GM23338 (cell line): ENCODE measurements around the gene PRG3. TPM values are rescaled to one million over a fixed set of nuclear protein-coding genes. Genes with fewer than 3 reads are reported as not detected.

Experiments
- ATAC-seq: fragments of 200-7000 bp; cut with Tn5 transposase; 3 replicates; pipeline ENCODE4 v1.9.1; 2020
- DNase-seq: peaks from one replicate; pipeline ENCODE4 v3.0.0-alpha.2; 2015; ENCODE audit warnings: low spot score
- H2AFZ ChIP-seq: fragments of 200-600 bp; sonication (generic); 2 replicates; pipeline ENCODE4 v1.8.0; 2016; ENCODE audit warnings: antibody characterized with exemption, mild to moderate bottlenecking, moderate library complexity
- H3F3A ChIP-seq: fragments of 200-600 bp; sonication (generic); replicated peaks from 2 replicates; pipeline ENCODE4 v1.8.0; 2017; ENCODE audit warnings: antibody characterized with exemption, mixed run types, low read depth
- H3K27ac ChIP-seq: fragments of 200-600 bp; sonication (generic); 2 replicates; pipeline ENCODE4 v1.6.1; 2016; ENCODE audit warnings: low read depth
- H3K27me3 ChIP-seq: fragments of 200-600 bp; sonication (generic); 2 replicates; pipeline ENCODE4 v1.8.0; 2016; ENCODE audit warnings: mild to moderate bottlenecking, mixed run types, moderate library complexity; ENCODE audit not compliant: insufficient read depth
- H3K36me3 ChIP-seq: fragments of 200-600 bp; sonication (generic); 2 replicates; pipeline ENCODE4 v1.8.0; 2016; ENCODE audit warnings: mild to moderate bottlenecking; ENCODE audit not compliant: insufficient read depth
- H3K4me1 ChIP-seq: fragments of 200-600 bp; sonication (generic); 2 replicates; pipeline ENCODE4 v1.8.0; 2016; ENCODE audit warnings: mild to moderate bottlenecking, moderate library complexity; ENCODE audit not compliant: insufficient read depth
- H3K4me2 ChIP-seq: fragments of 200-600 bp; sonication (generic); 2 replicates; pipeline ENCODE4 v1.7.1; 2017; ENCODE audit warnings: mixed run types
- H3K4me3 ChIP-seq: fragments of 200-600 bp; sonication (generic); 2 replicates; pipeline ENCODE4 v1.6.1; 2016; ENCODE audit warnings: mixed run types
- H3K79me2 ChIP-seq: fragments of 200-600 bp; sonication (generic); replicated peaks from 2 replicates; pipeline ENCODE4 v1.8.0; 2017; ENCODE audit warnings: mild to moderate bottlenecking; ENCODE audit not compliant: insufficient read depth
- H3K9me2 ChIP-seq: fragments of 200-600 bp; sonication (generic); 2 replicates; pipeline ENCODE4 v1.8.0; 2017; ENCODE audit not compliant: insufficient read depth
- H4K20me1 ChIP-seq: fragments of 200-600 bp; sonication (generic); replicated peaks from 2 replicates; pipeline ENCODE4 v1.8.0; 2017; ENCODE audit warnings: mild to moderate bottlenecking; ENCODE audit not compliant: insufficient read depth
- H3K27ac Mint-ChIP-seq: 2 replicates; pipeline ENCODE4 v1.8.0; 2020; ENCODE audit warnings: inconsistent platforms, mild to moderate bottlenecking, moderate library complexity, mixed read lengths
- H3K27me3 Mint-ChIP-seq: 3 replicates; pipeline ENCODE4 v1.8.0; 2022; ENCODE audit warnings: low read depth, mild to moderate bottlenecking, moderate library complexity, mixed read lengths, inconsistent platforms; ENCODE audit not compliant: insufficient read depth, poor library complexity
- H3K36me3 Mint-ChIP-seq: 3 replicates; pipeline ENCODE4 v1.8.0; 2021; ENCODE audit warnings: low read depth, mild to moderate bottlenecking, inconsistent platforms, moderate library complexity, mixed read lengths
- H3K4me1 Mint-ChIP-seq: 3 replicates; pipeline ENCODE4 v1.8.0; 2020; ENCODE audit warnings: mild to moderate bottlenecking, inconsistent platforms, mixed read lengths
- H3K4me3 Mint-ChIP-seq: 3 replicates; pipeline ENCODE4 v1.8.0; 2021; ENCODE audit warnings: moderate library complexity, mild to moderate bottlenecking, inconsistent platforms, mixed read lengths
- H3K9me3 Mint-ChIP-seq: 3 replicates; pipeline ENCODE4 v1.8.0; 2020; ENCODE audit warnings: moderate library complexity, mild to moderate bottlenecking, inconsistent platforms, mixed read lengths
- CREB1 ChIP-seq: fragments of 250-450 bp; sonication (Bioruptor Pico); IDR thresholded peaks from 2 replicates; pipeline ENCODE4 v1.5.0; 2020; ENCODE audit warnings: low read depth, mild to moderate bottlenecking, moderate library complexity
- EZH2 ChIP-seq: fragments of 200-600 bp; sonication (generic); IDR thresholded peaks from one replicate; pipeline ENCODE4 v1.8.0; 2017; ENCODE audit warnings: antibody characterized with exemption, mild to moderate bottlenecking, low read depth; ENCODE audit not compliant: unreplicated experiment
- EZH2phosphoT487 ChIP-seq: fragments of 200-600 bp; sonication (generic); IDR thresholded peaks from one replicate; pipeline ENCODE4 v1.8.1; 2018; ENCODE audit warnings: antibody characterized with exemption; ENCODE audit not compliant: unreplicated experiment
- NANOG ChIP-seq: IDR thresholded peaks from 2 replicates; pipeline ENCODE4 v1.6.1; 2016; ENCODE audit warnings: antibody characterized with exemption, borderline replicate concordance
- POLR2AphosphoS5 ChIP-seq: IDR thresholded peaks from 2 replicates; pipeline ENCODE4 v1.6.1; 2016; ENCODE audit warnings: antibody characterized with exemption, low read depth
- REST ChIP-seq: IDR thresholded peaks from one replicate; pipeline ENCODE4 v1.6.1; 2018; ENCODE audit warnings: antibody characterized with exemption; ENCODE audit not compliant: unreplicated experiment
- STAT1 ChIP-seq: IDR thresholded peaks from one replicate; pipeline ENCODE4 v1.6.1; 2016; ENCODE audit warnings: antibody characterized with exemption; ENCODE audit not compliant: unreplicated experiment
- ZNF114 ChIP-seq: fragments of 250-450 bp; sonication (Bioruptor Pico); IDR thresholded peaks from 2 replicates; pipeline ENCODE4 v1.5.0; 2020; ENCODE audit warnings: mild to moderate bottlenecking, moderate library complexity
- ZNF331 ChIP-seq: fragments of 250-450 bp; sonication (Bioruptor Pico); IDR thresholded peaks from 2 replicates; pipeline ENCODE4 v1.5.0; 2020; ENCODE audit warnings: low read depth, mild to moderate bottlenecking, moderate library complexity
- polyA plus RNA-seq: library from polyadenylated mRNA; unstranded; fragments of >200 nt; fragmentation: Nextera tagmentation; extraction: Ambion mirVana; gene quantifications from 2 replicates; pipeline ENCODE4 v1.2.1, GENCODE V29; 2016
- total RNA-seq: library from RNA; depleted of rRNA; stranded (reverse); fragments of >200 nt; shearing (Covaris generic); gene quantifications from 2 replicates; pipeline ENCODE4 v1.2.3, GENCODE V29; 2014
- TF ChIP-seq, protein P1 (sequence below): fragments of 250-450 bp; sonication (Bioruptor Pico); IDR thresholded peaks from 2 replicates; pipeline ENCODE4 v1.5.0; 2020; ENCODE audit warnings: mild to moderate bottlenecking, moderate library complexity
- TF ChIP-seq, protein P2 (sequence below), 2 experiments: fragments of 200-600 bp in 1 of 2; sonication (generic) in 1 of 2; conservative IDR thresholded peaks; 2 replicates each; pipeline versions ENCODE4 v1.5.1 to v1.6.1; 2016 to 2017; ENCODE audit warnings: antibody characterized with exemption in 2 of 2, low read depth in 2 of 2, mild to moderate bottlenecking in 2 of 2, moderate library complexity in 1 of 2
- TF ChIP-seq, protein P3 (sequence below): IDR thresholded peaks from 2 replicates; pipeline ENCODE4 v1.6.1; 2016; ENCODE audit warnings: antibody characterized with exemption

PRG3 gene
- total and polyA plus RNA-seq, 2 experiments from 2014 or later = not detected

GRCh38 chr11:57348052-57348451, 32.9 kb downstream of the PRG3 start:
- Mint-ChIP-seq H3K9me3 (peaks cover 6% of the 10 kb centered on the region), H3K36me3 (no peaks in the 10 kb centered on the region; the same call in 2 of the 3 replicates), H3K4me3 (no peak overlapping the region), H3K4me1 (peaks cover 33% of the 10 kb centered on the region), H3K27ac (no peak overlapping the region), H3K27me3 (peaks cover 24% of the 10 kb centered on the region)
- no peaks in the 10 kb centered on the region for H4K20me1 ChIP-seq
- H3K79me2 ChIP-seq = no peaks in the 10 kb centered on the region
- no peak overlapping the region for H2AFZ ChIP-seq
- 0 out of 2 replicates have a peak, but pooled peaks cover 6% of the 10 kb centered on the region for H3F3A ChIP-seq
- H3K9me2 ChIP-seq = no peaks in the 10 kb centered on the region
- TF ChIP-seq EZH2 (no peak), CREB1 (CRISPR knock-in tag) (no peak), STAT1 (no peak), NANOG (no peak), REST (no peak), ZNF331 (CRISPR knock-in tag) (no peak), EZH2phosphoT487 (no peak), ZNF114 (CRISPR knock-in tag) (no peak), POLR2AphosphoS5 (no peak)
- TF ChIP-seq, protein P1, sequence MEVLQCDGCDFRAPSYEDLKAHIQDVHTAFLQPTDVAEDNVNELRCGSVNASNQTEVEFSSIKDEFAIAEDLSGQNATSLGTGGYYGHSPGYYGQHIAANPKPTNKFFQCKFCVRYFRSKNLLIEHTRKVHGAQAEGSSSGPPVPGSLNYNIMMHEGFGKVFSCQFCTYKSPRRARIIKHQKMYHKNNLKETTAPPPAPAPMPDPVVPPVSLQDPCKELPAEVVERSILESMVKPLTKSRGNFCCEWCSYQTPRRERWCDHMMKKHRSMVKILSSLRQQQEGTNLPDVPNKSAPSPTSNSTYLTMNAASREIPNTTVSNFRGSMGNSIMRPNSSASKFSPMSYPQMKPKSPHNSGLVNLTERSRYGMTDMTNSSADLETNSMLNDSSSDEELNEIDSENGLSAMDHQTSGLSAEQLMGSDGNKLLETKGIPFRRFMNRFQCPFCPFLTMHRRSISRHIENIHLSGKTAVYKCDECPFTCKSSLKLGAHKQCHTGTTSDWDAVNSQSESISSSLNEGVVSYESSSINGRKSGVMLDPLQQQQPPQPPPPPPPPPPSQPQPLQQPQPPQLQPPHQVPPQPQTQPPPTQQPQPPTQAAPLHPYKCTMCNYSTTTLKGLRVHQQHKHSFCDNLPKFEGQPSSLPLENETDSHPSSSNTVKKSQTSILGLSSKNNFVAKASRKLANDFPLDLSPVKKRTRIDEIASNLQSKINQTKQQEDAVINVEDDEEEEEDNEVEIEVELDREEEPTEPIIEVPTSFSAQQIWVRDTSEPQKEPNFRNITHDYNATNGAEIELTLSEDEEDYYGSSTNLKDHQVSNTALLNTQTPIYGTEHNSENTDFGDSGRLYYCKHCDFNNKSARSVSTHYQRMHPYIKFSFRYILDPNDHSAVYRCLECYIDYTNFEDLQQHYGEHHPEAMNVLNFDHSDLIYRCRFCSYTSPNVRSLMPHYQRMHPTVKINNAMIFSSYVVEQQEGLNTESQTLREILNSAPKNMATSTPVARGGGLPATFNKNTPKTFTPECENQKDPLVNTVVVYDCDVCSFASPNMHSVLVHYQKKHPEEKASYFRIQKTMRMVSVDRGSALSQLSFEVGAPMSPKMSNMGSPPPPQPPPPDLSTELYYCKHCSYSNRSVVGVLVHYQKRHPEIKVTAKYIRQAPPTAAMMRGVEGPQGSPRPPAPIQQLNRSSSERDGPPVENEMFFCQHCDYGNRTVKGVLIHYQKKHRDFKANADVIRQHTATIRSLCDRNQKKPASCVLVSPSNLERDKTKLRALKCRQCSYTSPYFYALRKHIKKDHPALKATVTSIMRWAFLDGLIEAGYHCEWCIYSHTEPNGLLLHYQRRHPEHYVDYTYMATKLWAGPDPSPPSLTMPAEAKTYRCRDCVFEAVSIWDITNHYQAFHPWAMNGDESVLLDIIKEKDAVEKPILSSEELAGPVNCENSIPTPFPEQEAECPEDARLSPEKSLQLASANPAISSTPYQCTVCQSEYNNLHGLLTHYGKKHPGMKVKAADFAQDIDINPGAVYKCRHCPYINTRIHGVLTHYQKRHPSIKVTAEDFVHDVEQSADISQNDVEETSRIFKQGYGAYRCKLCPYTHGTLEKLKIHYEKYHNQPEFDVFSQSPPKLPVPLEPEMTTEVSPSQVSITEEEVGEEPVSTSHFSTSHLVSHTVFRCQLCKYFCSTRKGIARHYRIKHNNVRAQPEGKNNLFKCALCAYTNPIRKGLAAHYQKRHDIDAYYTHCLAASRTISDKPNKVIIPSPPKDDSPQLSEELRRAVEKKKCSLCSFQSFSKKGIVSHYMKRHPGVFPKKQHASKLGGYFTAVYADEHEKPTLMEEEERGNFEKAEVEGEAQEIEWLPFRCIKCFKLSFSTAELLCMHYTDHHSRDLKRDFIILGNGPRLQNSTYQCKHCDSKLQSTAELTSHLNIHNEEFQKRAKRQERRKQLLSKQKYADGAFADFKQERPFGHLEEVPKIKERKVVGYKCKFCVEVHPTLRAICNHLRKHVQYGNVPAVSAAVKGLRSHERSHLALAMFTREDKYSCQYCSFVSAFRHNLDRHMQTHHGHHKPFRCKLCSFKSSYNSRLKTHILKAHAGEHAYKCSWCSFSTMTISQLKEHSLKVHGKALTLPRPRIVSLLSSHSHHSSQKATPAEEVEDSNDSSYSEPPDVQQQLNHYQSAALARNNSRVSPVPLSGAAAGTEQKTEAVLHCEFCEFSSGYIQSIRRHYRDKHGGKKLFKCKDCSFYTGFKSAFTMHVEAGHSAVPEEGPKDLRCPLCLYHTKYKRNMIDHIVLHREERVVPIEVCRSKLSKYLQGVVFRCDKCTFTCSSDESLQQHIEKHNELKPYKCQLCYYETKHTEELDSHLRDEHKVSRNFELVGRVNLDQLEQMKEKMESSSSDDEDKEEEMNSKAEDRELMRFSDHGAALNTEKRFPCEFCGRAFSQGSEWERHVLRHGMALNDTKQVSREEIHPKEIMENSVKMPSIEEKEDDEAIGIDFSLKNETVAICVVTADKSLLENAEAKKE (CRISPR knock-in tag) = no peak
- TF ChIP-seq, protein P2, sequence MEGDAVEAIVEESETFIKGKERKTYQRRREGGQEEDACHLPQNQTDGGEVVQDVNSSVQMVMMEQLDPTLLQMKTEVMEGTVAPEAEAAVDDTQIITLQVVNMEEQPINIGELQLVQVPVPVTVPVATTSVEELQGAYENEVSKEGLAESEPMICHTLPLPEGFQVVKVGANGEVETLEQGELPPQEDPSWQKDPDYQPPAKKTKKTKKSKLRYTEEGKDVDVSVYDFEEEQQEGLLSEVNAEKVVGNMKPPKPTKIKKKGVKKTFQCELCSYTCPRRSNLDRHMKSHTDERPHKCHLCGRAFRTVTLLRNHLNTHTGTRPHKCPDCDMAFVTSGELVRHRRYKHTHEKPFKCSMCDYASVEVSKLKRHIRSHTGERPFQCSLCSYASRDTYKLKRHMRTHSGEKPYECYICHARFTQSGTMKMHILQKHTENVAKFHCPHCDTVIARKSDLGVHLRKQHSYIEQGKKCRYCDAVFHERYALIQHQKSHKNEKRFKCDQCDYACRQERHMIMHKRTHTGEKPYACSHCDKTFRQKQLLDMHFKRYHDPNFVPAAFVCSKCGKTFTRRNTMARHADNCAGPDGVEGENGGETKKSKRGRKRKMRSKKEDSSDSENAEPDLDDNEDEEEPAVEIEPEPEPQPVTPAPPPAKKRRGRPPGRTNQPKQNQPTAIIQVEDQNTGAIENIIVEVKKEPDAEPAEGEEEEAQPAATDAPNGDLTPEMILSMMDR (conservative IDR thresholded peaks at IDR 0.05; ENCODE audit: low read depth in 2 of 2) = no peak
- TF ChIP-seq, protein P3, sequence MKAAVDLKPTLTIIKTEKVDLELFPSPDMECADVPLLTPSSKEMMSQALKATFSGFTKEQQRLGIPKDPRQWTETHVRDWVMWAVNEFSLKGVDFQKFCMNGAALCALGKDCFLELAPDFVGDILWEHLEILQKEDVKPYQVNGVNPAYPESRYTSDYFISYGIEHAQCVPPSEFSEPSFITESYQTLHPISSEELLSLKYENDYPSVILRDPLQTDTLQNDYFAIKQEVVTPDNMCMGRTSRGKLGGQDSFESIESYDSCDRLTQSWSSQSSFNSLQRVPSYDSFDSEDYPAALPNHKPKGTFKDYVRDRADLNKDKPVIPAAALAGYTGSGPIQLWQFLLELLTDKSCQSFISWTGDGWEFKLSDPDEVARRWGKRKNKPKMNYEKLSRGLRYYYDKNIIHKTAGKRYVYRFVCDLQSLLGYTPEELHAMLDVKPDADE = no peak
- H3K27ac ChIP-seq = no peak overlapping the region
- peaks cover 22% of the 10 kb centered on the region for H3K4me1 ChIP-seq
- no peak for DNase-seq
- no peak overlapping the region for H3K4me3 ChIP-seq
- H3K4me2 ChIP-seq = no peak overlapping the region
- H3K27me3 ChIP-seq = peaks cover 4% of the 10 kb centered on the region; the same call in 1 of the 2 replicates
- H3K36me3 ChIP-seq = no peaks in the 10 kb centered on the region
- ATAC-seq = no peak
